KMS-11 (cell line): ENCODE results near the gene CC2D1A.

ENCODE experiments used
- H2AFZ ChIP-seq: fragments of 200-600 bp; sonication (generic); 2 replicates; pipeline ENCODE4 v1.6.1; 2016; ENCODE audit warnings: antibody characterized with exemption, mixed run types, low read depth
- H3K27ac ChIP-seq: fragments of 200-600 bp; sonication (generic); 2 replicates; pipeline ENCODE4 v1.6.1; 2016; ENCODE audit warnings: mild to moderate bottlenecking, mixed run types
- H3K27me3 ChIP-seq: fragments of 200-600 bp; sonication (generic); 2 replicates; pipeline ENCODE4 v1.6.1; 2017; ENCODE audit warnings: mild to moderate bottlenecking, low read depth, mixed run types, moderate library complexity; ENCODE audit not compliant: insufficient read depth
- H3K36me3 ChIP-seq: fragments of 200-600 bp; sonication (generic); 2 replicates; pipeline ENCODE4 v1.6.1; 2017; ENCODE audit warnings: mild to moderate bottlenecking, mixed run types; ENCODE audit not compliant: insufficient read depth
- H3K4me1 ChIP-seq: fragments of 200-600 bp; sonication (generic); 2 replicates; pipeline ENCODE4 v1.6.1; 2016; ENCODE audit warnings: mild to moderate bottlenecking, low read depth, mixed run types; ENCODE audit not compliant: poor library complexity, severe bottlenecking
- H3K4me2 ChIP-seq: fragments of 200-600 bp; sonication (generic); 2 replicates; pipeline ENCODE4 v1.7.0; 2016; ENCODE audit warnings: mild to moderate bottlenecking, mixed run types
- H3K4me3 ChIP-seq: fragments of 200-600 bp; sonication (generic); IDR thresholded peaks from 2 replicates; pipeline ENCODE4 v1.6.1; 2017; ENCODE audit warnings: low read depth, low read length, mixed read lengths; ENCODE audit not compliant: insufficient read depth
- H3K79me2 ChIP-seq: fragments of 200-600 bp; sonication (generic); 2 replicates; pipeline ENCODE4 v1.6.1; 2016; ENCODE audit warnings: low read depth, mixed run types; ENCODE audit not compliant: insufficient read depth
- H3K9ac ChIP-seq: fragments of 200-600 bp; sonication (generic); 2 replicates; pipeline ENCODE4 v1.6.1; 2016; ENCODE audit warnings: mild to moderate bottlenecking, mixed run types
- H4K20me1 ChIP-seq: fragments of 200-600 bp; sonication (generic); 2 replicates; pipeline ENCODE4 v1.6.1; 2016; ENCODE audit warnings: mild to moderate bottlenecking, mixed run types; ENCODE audit not compliant: insufficient read depth
- CTCF ChIP-seq: fragments of 200-600 bp; sonication (generic); conservative IDR thresholded peaks from 2 replicates; pipeline ENCODE4 v1.6.1; 2017; ENCODE audit warnings: low read depth, mild to moderate bottlenecking, antibody characterized with exemption, low read length, moderate library complexity, mixed read lengths

CC2D1A gene

GRCh38 chr19:13974073-13974472 is 68.1 kb downstream of the CC2D1A start:
- Histone ChIP-seq H3K27me3 (no peaks in the 10 kb centered on the region), H4K20me1 (no peaks in the 10 kb centered on the region), H3K36me3 (no peaks in the 10 kb centered on the region), H3K79me2 (no peaks in the 10 kb centered on the region), H3K27ac (no peak overlapping the region), H3K9ac (no peak overlapping the region), H3K4me1 (no peaks in the 10 kb centered on the region), H3K4me3 (no peak overlapping the region), H2AFZ (no peak overlapping the region), H3K4me2 (no peak overlapping the region)
- no peak for TF ChIP-seq CTCF

- no peak for TF ChIP-seq CTCF
- Histone ChIP-seq H3K27me3 (no peaks in the 10 kb centered on the region), H4K20me1 (no peaks in the 10 kb centered on the region), H3K27ac (no peak overlapping the region), H3K4me1 (no peaks in the 10 kb centered on the region), H3K9ac (no peak overlapping the region), H2AFZ (no peak overlapping the region), H3K4me3 (no peak overlapping the region), H3K79me2 (no peaks in the 10 kb centered on the region), H3K36me3 (no peaks in the 10 kb centered on the region), H3K4me2 (no peak overlapping the region)
These were observed 69.9 kb downstream of the CC2D1A start for GRCh38 chr19:13975870-13976269.

GRCh38 chr19:13976446-13976845 is 70.4 kb downstream of the CC2D1A start:
- Histone ChIP-seq H3K4me3 (no peak overlapping the region), H3K4me1 (no peaks in the 10 kb centered on the region), H3K27me3 (no peaks in the 10 kb centered on the region), H2AFZ (no peak overlapping the region), H3K36me3 (no peaks in the 10 kb centered on the region), H3K27ac (no peak overlapping the region), H3K9ac (no peak overlapping the region), H4K20me1 (no peaks in the 10 kb centered on the region), H3K79me2 (no peaks in the 10 kb centered on the region), H3K4me2 (no peak overlapping the region)
- TF ChIP-seq CTCF = no peak

GRCh38 chr19:13977803-13978202 is 71.8 kb downstream of the CC2D1A start:
- Histone ChIP-seq H4K20me1 (no peaks in the 10 kb centered on the region), H3K9ac (no peak overlapping the region), H3K27ac (no peak overlapping the region), H3K36me3 (no peaks in the 10 kb centered on the region), H3K27me3 (no peaks in the 10 kb centered on the region), H3K4me3 (no peak overlapping the region), H2AFZ (no peak overlapping the region), H3K4me1 (no peaks in the 10 kb centered on the region), H3K4me2 (no peak overlapping the region), H3K79me2 (no peaks in the 10 kb centered on the region)
- TF ChIP-seq CTCF = no peak
